Panc1 (cell line): ENCODE measurements around the gene TBCD. TPM values are rescaled to one million over a fixed set of nuclear protein-coding genes. Genes with fewer than 3 reads are reported as not detected.

ENCODE experiments used
- ATAC-seq: fragments of 200-7000 bp; cut with Tn5 transposase; 2 replicates; pipeline ENCODE4 v1.9.1; 2020; ENCODE audit warnings: mild to moderate bottlenecking, moderate library complexity
- BruUV-seq: library from RNA; stranded (reverse); fragments of 400-500 nt; replicated peaks from 2 replicates; lab custom pipeline; 2021; lab: Mats Ljungman, UMichigan
- CTCF ChIA-PET: fragments of 300-600 bp; sonication (Branson Sonifier 250); formaldehyde crosslinking; loops from one replicate; lab custom pipeline; 2022; ENCODE audit warnings: antibody characterized with exemption; lab: Charles Lee
- POLR2A ChIA-PET: fragments of 300-600 bp; sonication (Branson Sonifier 250); formaldehyde crosslinking; loops from one replicate; lab custom pipeline; 2022; ENCODE audit warnings: antibody characterized with exemption; lab: Charles Lee
- DNase-seq: peaks from one replicate; pipeline ENCODE4 v3.0.0-alpha.2; 2010; ENCODE audit warnings: low read depth, low spot score
- H3K27ac ChIP-seq: 2 replicates; pipeline ENCODE4 v1.5.1; 2011; ENCODE audit warnings: mild to moderate bottlenecking, low read length, inconsistent platforms
- H3K27me3 ChIP-seq: fragments of 200-500 bp; sonication (Bioruptor generic); 2 replicates; pipeline ENCODE4 v1.6.0; 2014; ENCODE audit warnings: low read length, inconsistent platforms; ENCODE audit not compliant: control insufficient read depth, insufficient read depth
- H3K36me3 ChIP-seq: fragments of 200-500 bp; sonication (Bioruptor generic); 2 replicates; pipeline ENCODE4 v1.5.1; 2014; ENCODE audit warnings: inconsistent platforms, mild to moderate bottlenecking, low read length, moderate library complexity; ENCODE audit not compliant: control insufficient read depth, insufficient read depth
- H3K4me1 ChIP-seq: 2 replicates; pipeline ENCODE4 v1.5.1; 2011; ENCODE audit warnings: inconsistent platforms, mild to moderate bottlenecking, low read length, moderate library complexity; ENCODE audit not compliant: control insufficient read depth, insufficient read depth
- H3K4me3 ChIP-seq, 2 experiments: 2 replicates each; pipeline ENCODE4 v1.5.1; 2011 to 2012; ENCODE audit warnings: low read depth in 2 of 2, low read length in 2 of 2, mild to moderate bottlenecking in 2 of 2, inconsistent platforms in 1 of 2, moderate library complexity in 1 of 2
- H3K9me3 ChIP-seq: fragments of 200-500 bp; sonication (Bioruptor generic); 2 replicates; pipeline ENCODE4 v1.5.1; 2014; ENCODE audit warnings: low read depth, mild to moderate bottlenecking, inconsistent platforms, low read length, moderate library complexity; ENCODE audit not compliant: control insufficient read depth, insufficient read depth
- CTCF ChIP-seq: fragments of 450-650 bp; IDR thresholded peaks from 2 replicates; pipeline ENCODE4 v1.5.1; 2017; ENCODE audit warnings: mild to moderate bottlenecking
- POLR2AphosphoS5 ChIP-seq: IDR thresholded peaks from 2 replicates; pipeline ENCODE4 v1.6.1; 2012; ENCODE audit warnings: mild to moderate bottlenecking, low read depth, low read length, moderate library complexity
- REST ChIP-seq, 2 experiments: IDR thresholded peaks; 2 replicates each; pipeline ENCODE4 v1.6.1; 2011 to 2012; ENCODE audit warnings: low read depth in 2 of 2, control low read depth in 1 of 2, low read length in 1 of 2, mild to moderate bottlenecking in 1 of 2, moderate library complexity in 1 of 2; ENCODE audit not compliant: insufficient read depth in 1 of 2
- SIN3A ChIP-seq: IDR thresholded peaks from 2 replicates; pipeline ENCODE4 v1.6.1; 2012; ENCODE audit warnings: low read depth, mild to moderate bottlenecking, low read length, moderate library complexity, borderline replicate concordance; ENCODE audit not compliant: insufficient read depth
- TCF7L2 ChIP-seq: IDR thresholded peaks from 2 replicates; pipeline ENCODE4 v1.6.1; 2011; ENCODE audit warnings: mild to moderate bottlenecking, low read depth, low read length, inconsistent platforms
- in situ Hi-C: cut with HindIII; loops from 2 replicates; pipeline ENCODE4 v1.10.0; 2016; ENCODE audit warnings: low sequenced_read_pairs, low pct_unique_long_range_greater_than_20kb
- intact Hi-C: fragments of 100-400 bp; cut with micrococcal nuclease; formaldehyde crosslinking; loops from one replicate; pipeline ENCODE4 v1.10.0; 2022; ENCODE audit not compliant: unreplicated experiment
- total RNA-seq: library from RNA; stranded (reverse); gene quantifications from one replicate; pipeline ENCODE4 v1.2.1, GENCODE V29; 2021; ENCODE audit not compliant: unreplicated experiment

Gene TBCD
- total RNA-seq, 1 experiment from 2014 or later: 186 TPM

- no peak overlapping the region for H3K4me3 ChIP-seq
- no peaks in the 10 kb centered on the region; the same call in 1 of the 2 replicates for H3K36me3 ChIP-seq
- no peaks in the 10 kb centered on the region for H3K4me1 ChIP-seq
- TF ChIP-seq POLR2AphosphoS5 (no peak), REST (IDR thresholded peaks at IDR 0.05; ENCODE audit: insufficient read depth in 1 of 2, low read depth in 2 of 2, low read length in 1 of 2) (no peak), TCF7L2 (no peak), CTCF (no peak), SIN3A (no peak)
- H3K9me3 ChIP-seq: no peaks in the 10 kb centered on the region
- ATAC-seq (no peak; the same call in 1 of the 2 replicates), DNase-seq (no peak)
- CTCF ChIA-PET: no interaction called here
- BruUV-seq: no TSS peak
- no peak overlapping the region for H3K27ac ChIP-seq
- H3K27me3 ChIP-seq: no peaks in the 10 kb centered on the region
- POLR2A ChIA-PET: no interaction called here
- intact Hi-C loops (no loop called here), in situ Hi-C loops (no loop called here)
Measured at GRCh38 chr17:82931699-82932517, 180.0 kb downstream of the TBCD start.

- H3K36me3 ChIP-seq: no peaks in the 10 kb centered on the region; the same call in 1 of the 2 replicates
- in situ Hi-C loops: no loop called here
- POLR2A ChIA-PET: no interaction called here
- no peak overlapping the region for H3K27ac ChIP-seq
- no peaks in the 10 kb centered on the region for H3K9me3 ChIP-seq
- no peak for TF ChIP-seq CTCF
- no peak for TF ChIP-seq TCF7L2
- no peak; the same call in 1 of the 2 replicates for TF ChIP-seq POLR2AphosphoS5
- TF ChIP-seq REST (IDR thresholded peaks at IDR 0.05; ENCODE audit: insufficient read depth in 1 of 2, low read depth in 2 of 2, low read length in 1 of 2): no peak
- no peak for TF ChIP-seq SIN3A
- H3K4me1 ChIP-seq: no peaks in the 10 kb centered on the region
- ATAC-seq: no peak
- no peak overlapping the region for H3K4me3 ChIP-seq
- DNase-seq: no peak
- no TSS peak for BruUV-seq
- intact Hi-C loops: no loop called here
- CTCF ChIA-PET: interaction anchor here (0.7 kb wide), 1 partner anchor 178 kb away, joined by 6 read pairs; no protein-coding TSS in a partner anchor
- no peaks in the 10 kb centered on the region for H3K27me3 ChIP-seq
Measured at GRCh38 chr17:82932518-82933310, 180.8 kb downstream of the TBCD start.
